ENCODE measurements around the gene RBM34.

- TF ChIP-seq EZH2 (IDR thresholded peaks at IDR 0.05) (no peak), POLR2AphosphoS5 (IDR thresholded peaks at IDR 0.05; ENCODE audit: borderline replicate concordance, low read depth, low read length) (no peak)
Observed at GRCh38 chr1:235093696-235094592, 67.1 kb downstream of the RBM34 start.

Measured in SK-N-MC (cell line).